Dendritic cell treated with granulocyte-macrophage colony-stimulating factor and Interleukin-4, amounts not matched to agents 40 ng/mL and 50 ng/mL, for 4 days (primary cell): ENCODE data around the gene RASSF3.
"Not testable (repeated sequence)": the region's sequence is repeated elsewhere in the genome, so short reads cannot be mapped to it uniquely, and the experiment has no call there.

Experiments
- H3K27ac Mint-ChIP-seq: one replicate; pipeline ENCODE4 v1.8.0; 2022; ENCODE audit warnings: mild to moderate bottlenecking, mixed read lengths
- H3K27me3 Mint-ChIP-seq: one replicate; pipeline ENCODE4 v1.8.0; 2022; ENCODE audit warnings: mild to moderate bottlenecking, mixed read lengths
- H3K36me3 Mint-ChIP-seq: one replicate; pipeline ENCODE4 v1.8.0; 2022; ENCODE audit warnings: low read depth, mixed read lengths
- H3K4me1 Mint-ChIP-seq: one replicate; pipeline ENCODE4 v1.8.0; 2022; ENCODE audit warnings: low read depth, mixed read lengths
- H3K4me3 Mint-ChIP-seq: one replicate; pipeline ENCODE4 v1.8.0; 2022; ENCODE audit warnings: mild to moderate bottlenecking, moderate library complexity, mixed read lengths
- H3K9me3 Mint-ChIP-seq: one replicate; pipeline ENCODE4 v1.8.0; 2022; ENCODE audit warnings: mixed read lengths
- intact Hi-C: fragments of 100-400 bp; cut with micrococcal nuclease; formaldehyde crosslinking; loops from one replicate; pipeline ENCODE4 v1.15.0; 2022

Gene RASSF3

GRCh38 chr12:64610660-64611340 is 505 bp downstream of the RASSF3 start:
- Mint-ChIP-seq H3K9me3 (no peaks in the 10 kb centered on the region), H3K27ac (peak overlapping the region; percentile 95), H3K4me1 (peaks cover 39% of the 10 kb centered on the region), H3K36me3 (peaks cover 57% of the 10 kb centered on the region), H3K4me3 (peak overlapping the region; percentile 96), H3K27me3 (no peaks in the 10 kb centered on the region)
- intact Hi-C loops: loop anchor here (2.0 to 5.0 kb wide), 3 partner anchors 14 to 147 kb away; partner anchors contain the start of gene GNS

- intact Hi-C loops: loop anchor here (2.0 to 5.0 kb wide), 3 partner anchors 13 to 146 kb away; partner anchors contain the start of gene GNS
- H3K9me3 Mint-ChIP-seq: no peaks in the 10 kb centered on the region
- peaks cover 61% of the 10 kb centered on the region for H3K36me3 Mint-ChIP-seq
- H3K4me1 Mint-ChIP-seq: peaks cover 45% of the 10 kb centered on the region
- peak overlapping the region; percentile 96 for H3K4me3 Mint-ChIP-seq
- H3K27me3 Mint-ChIP-seq: no peaks in the 10 kb centered on the region
- H3K27ac Mint-ChIP-seq: peak overlapping the region; percentile 95
These were observed 1.3 kb downstream of the RASSF3 start for GRCh38 chr12:64611341-64612284.

- Mint-ChIP-seq H3K4me3 (peak overlapping the region; percentile 96), H3K4me1 (peaks cover 48% of the 10 kb centered on the region), H3K27me3 (no peaks in the 10 kb centered on the region), H3K27ac (peak overlapping the region; percentile 95), H3K9me3 (no peaks in the 10 kb centered on the region), H3K36me3 (peaks cover 61% of the 10 kb centered on the region)
- intact Hi-C loops: loop anchor here (5.0 kb wide), 1 partner anchor 144 kb away; the partner anchor contains the start of gene GNS
These were observed 2.5 kb downstream of the RASSF3 start for GRCh38 chr12:64612843-64613242.

GRCh38 chr12:64613775-64614398 is 3.6 kb downstream of the RASSF3 start:
- intact Hi-C loops: loop anchor here (5.0 kb wide), 1 partner anchor 143 kb away; the partner anchor contains the start of gene GNS
- peak overlapping the region; percentile 32 for H3K4me3 Mint-ChIP-seq
- peaks cover 61% of the 10 kb centered on the region for H3K36me3 Mint-ChIP-seq
- peaks cover 47% of the 10 kb centered on the region for H3K4me1 Mint-ChIP-seq
- H3K27me3 Mint-ChIP-seq, H3K9me3 Mint-ChIP-seq, H3K27ac Mint-ChIP-seq: not testable (repeated sequence)

- H3K27ac Mint-ChIP-seq: peak overlapping the region; percentile 50
- intact Hi-C loops: no loop called here
- H3K27me3 Mint-ChIP-seq: no peaks in the 10 kb centered on the region
- no peaks in the 10 kb centered on the region for H3K9me3 Mint-ChIP-seq
- H3K36me3 Mint-ChIP-seq: peaks cover 45% of the 10 kb centered on the region
- peaks cover 50% of the 10 kb centered on the region for H3K4me1 Mint-ChIP-seq
- H3K4me3 Mint-ChIP-seq: no peak overlapping the region
These were observed 5.9 kb downstream of the RASSF3 start for GRCh38 chr12:64616201-64616600.

GRCh38 chr12:64618953-64619590 is 8.8 kb downstream of the RASSF3 start:
- Mint-ChIP-seq H3K4me3 (peak overlapping the region; percentile 59), H3K36me3 (peaks cover 28% of the 10 kb centered on the region), H3K27ac (peak overlapping the region; percentile 85), H3K9me3 (no peaks in the 10 kb centered on the region), H3K27me3 (no peaks in the 10 kb centered on the region), H3K4me1 (peaks cover 47% of the 10 kb centered on the region)
- intact Hi-C loops: no loop called here

GRCh38 chr12:64621257-64621942 is 11.1 kb downstream of the RASSF3 start:
- intact Hi-C loops: no loop called here
- peaks cover 48% of the 10 kb centered on the region for H3K4me1 Mint-ChIP-seq
- no peaks in the 10 kb centered on the region for H3K9me3 Mint-ChIP-seq
- no peaks in the 10 kb centered on the region for H3K27me3 Mint-ChIP-seq
- peaks cover 6% of the 10 kb centered on the region for H3K36me3 Mint-ChIP-seq
- H3K4me3 Mint-ChIP-seq: peak overlapping the region; percentile 63
- H3K27ac Mint-ChIP-seq: peak overlapping the region; percentile 86

GRCh38 chr12:64624035-64624434 is 13.7 kb downstream of the RASSF3 start:
- intact Hi-C loops: loop anchor here (2.0 kb wide), 1 partner anchor 13 kb away; the partner anchor contains the start of gene RASSF3

GRCh38 chr12:64625243-64626077 is 15.2 kb downstream of the RASSF3 start:
- no peaks in the 10 kb centered on the region for H3K9me3 Mint-ChIP-seq
- H3K27ac Mint-ChIP-seq: peak overlapping the region; percentile 93
- H3K4me1 Mint-ChIP-seq: peaks cover 54% of the 10 kb centered on the region
- peaks cover 22% of the 10 kb centered on the region for H3K36me3 Mint-ChIP-seq
- intact Hi-C loops: loop anchor here (2.0 kb wide), 1 partner anchor 15 kb away; the partner anchor contains the start of gene RASSF3
- no peaks in the 10 kb centered on the region for H3K27me3 Mint-ChIP-seq
- peak overlapping the region; percentile 72 for H3K4me3 Mint-ChIP-seq

More at GRCh38 chr12:64624035-64624434, 13.7 kb downstream of the RASSF3 start:
- Mint-ChIP-seq H3K9me3 (no peaks in the 10 kb centered on the region), H3K27me3 (no peaks in the 10 kb centered on the region), H3K27ac (no peak overlapping the region), H3K4me1 (peaks cover 56% of the 10 kb centered on the region), H3K4me3 (no peak overlapping the region), H3K36me3 (peaks cover 10% of the 10 kb centered on the region)

GRCh38 chr12:64626588-64626987 is 16.3 kb downstream of the RASSF3 start:
- peaks cover 34% of the 10 kb centered on the region for H3K36me3 Mint-ChIP-seq
- H3K9me3 Mint-ChIP-seq, H3K27me3 Mint-ChIP-seq, intact Hi-C loops, H3K4me3 Mint-ChIP-seq: not testable (repeated sequence)
- H3K4me1 Mint-ChIP-seq: peaks cover 60% of the 10 kb centered on the region
- H3K27ac Mint-ChIP-seq: peak overlapping the region; percentile 93

GRCh38 chr12:64627771-64628170 is 17.5 kb downstream of the RASSF3 start:
- Mint-ChIP-seq H3K4me1 (peaks cover 65% of the 10 kb centered on the region), H3K4me3 (no peak overlapping the region), H3K9me3 (peaks cover 9% of the 10 kb centered on the region), H3K36me3 (peaks cover 40% of the 10 kb centered on the region), H3K27ac (peak overlapping the region; percentile 93), H3K27me3 (no peaks in the 10 kb centered on the region)
- intact Hi-C loops: no loop called here

- Mint-ChIP-seq H3K27ac (peak overlapping the region; percentile 44), H3K4me1 (peaks cover 64% of the 10 kb centered on the region), H3K27me3 (no peaks in the 10 kb centered on the region), H3K4me3 (no peak overlapping the region), H3K9me3 (peaks cover 18% of the 10 kb centered on the region), H3K36me3 (peaks cover 62% of the 10 kb centered on the region)
- intact Hi-C loops: loop anchor here (5.0 kb wide), 1 partner anchor 41 kb away; no protein-coding TSS in a partner anchor
These were observed 20.9 kb downstream of the RASSF3 start for GRCh38 chr12:64631197-64631596.
